Astrocyte (in vitro differentiated cells and primary cell): Measurements from ENCODE around the gene ADGRD2. TPM values are rescaled to one million over a fixed set of nuclear protein-coding genes. Genes with fewer than 3 reads are reported as not detected.

Experiments
- DNase-seq: peaks from one replicate; pipeline ENCODE4 v3.0.0-alpha.2; 2010; ENCODE audit warnings: low read depth
- FAIRE-seq: peaks from 2 replicates; lab custom pipeline; 2011; peaks lifted over from hg19 to GRCh38; lab: Jason Lieb, UNC
- H2AFZ ChIP-seq: 2 replicates; pipeline ENCODE4 v1.6.0; 2012; ENCODE audit warnings: low read depth, low read length, inconsistent platforms
- H3K27ac ChIP-seq: 2 replicates; pipeline ENCODE4 v1.5.1; 2011; ENCODE audit warnings: low read depth, low read length, inconsistent platforms
- H3K27me3 ChIP-seq: 2 replicates; pipeline ENCODE4 v1.6.0; 2011; ENCODE audit warnings: low read length, inconsistent platforms; ENCODE audit not compliant: insufficient read depth
- H3K36me3 ChIP-seq: 2 replicates; pipeline ENCODE4 v1.5.1; 2011; ENCODE audit warnings: low read length, inconsistent platforms; ENCODE audit not compliant: insufficient read depth
- H3K4me1 ChIP-seq: 2 replicates; pipeline ENCODE4 v1.5.1; 2011; ENCODE audit warnings: low read length, inconsistent platforms; ENCODE audit not compliant: insufficient read depth
- H3K4me2 ChIP-seq: 2 replicates; pipeline ENCODE4 v1.6.0; 2012; ENCODE audit warnings: low read length, inconsistent platforms
- H3K4me3 ChIP-seq: 2 replicates; pipeline ENCODE4 v1.5.1; 2011; ENCODE audit warnings: low read depth, mild to moderate bottlenecking, low read length, inconsistent platforms; ENCODE audit not compliant: insufficient read depth
- H3K79me2 ChIP-seq: 2 replicates; pipeline ENCODE4 v1.6.0; 2012; ENCODE audit warnings: mild to moderate bottlenecking, low read length, inconsistent platforms; ENCODE audit not compliant: insufficient read depth
- H3K9ac ChIP-seq: 2 replicates; pipeline ENCODE4 v1.6.0; 2012; ENCODE audit warnings: mild to moderate bottlenecking, low read length, inconsistent platforms
- H3K9me3 ChIP-seq: 2 replicates; pipeline ENCODE4 v1.5.1; 2012; ENCODE audit warnings: low read depth, mild to moderate bottlenecking, low read length, inconsistent platforms; ENCODE audit not compliant: insufficient read depth
- H4K20me1 ChIP-seq: 2 replicates; pipeline ENCODE4 v1.6.0; 2012; ENCODE audit warnings: low read length, inconsistent platforms; ENCODE audit not compliant: insufficient read depth
- H3K27ac Mint-ChIP-seq: one replicate; pipeline ENCODE4 v1.8.0; 2021; ENCODE audit warnings: mild to moderate bottlenecking, mixed read lengths; ENCODE audit not compliant: unreplicated experiment
- H3K27me3 Mint-ChIP-seq: one replicate; pipeline ENCODE4 v1.8.0; 2021; ENCODE audit warnings: low read depth, mixed read lengths; ENCODE audit not compliant: unreplicated experiment
- H3K36me3 Mint-ChIP-seq: one replicate; pipeline ENCODE4 v1.8.0; 2021; ENCODE audit warnings: low read depth, mixed read lengths; ENCODE audit not compliant: unreplicated experiment
- H3K4me1 Mint-ChIP-seq: one replicate; pipeline ENCODE4 v1.8.0; 2021; ENCODE audit warnings: low read depth, mixed read lengths; ENCODE audit not compliant: unreplicated experiment
- H3K4me3 Mint-ChIP-seq: one replicate; pipeline ENCODE4 v1.8.0; 2021; ENCODE audit warnings: mild to moderate bottlenecking, moderate library complexity, mixed read lengths; ENCODE audit not compliant: unreplicated experiment
- H3K9me3 Mint-ChIP-seq: one replicate; pipeline ENCODE4 v1.8.0; 2021; ENCODE audit warnings: mild to moderate bottlenecking, mixed read lengths; ENCODE audit not compliant: unreplicated experiment
- CTCF ChIP-seq: IDR thresholded peaks from 2 replicates; pipeline ENCODE4 v1.5.1; 2011; ENCODE audit warnings: low read depth, mild to moderate bottlenecking, inconsistent platforms, low read length, moderate library complexity; ENCODE audit not compliant: insufficient read depth
- EZH2 ChIP-seq: IDR thresholded peaks from 2 replicates; pipeline ENCODE4 v1.6.1; 2012; ENCODE audit warnings: mild to moderate bottlenecking, low read length, inconsistent platforms; ENCODE audit not compliant: insufficient read depth
- total RNA-seq: library from RNA; stranded (reverse); gene quantifications from 2 replicates; pipeline ENCODE4 v1.2.1, GENCODE V29; 2021

ADGRD2 gene
- total RNA-seq, 1 donor from 2014 or later = not detected

GRCh38 chr9:124505006-124505900, 55.0 kb downstream of the ADGRD2 start:
- FAIRE-seq (no peak), DNase-seq (no peak)
- Histone ChIP-seq H3K4me2 (peak overlapping the region; percentile 39), H3K9me3 (no peaks in the 10 kb centered on the region), H3K79me2 (no peaks in the 10 kb centered on the region), H3K4me1 (no peaks in the 10 kb centered on the region), H2AFZ (peak overlapping the region; percentile 47), H4K20me1 (no peaks in the 10 kb centered on the region), H3K36me3 (no peaks in the 10 kb centered on the region), H3K27ac (no peak overlapping the region), H3K9ac (no peak overlapping the region), H3K27me3 (peaks cover 50% of the 10 kb centered on the region), H3K4me3 (no peak overlapping the region)
- Mint-ChIP-seq H3K4me1 (peaks cover 3% of the 10 kb centered on the region), H3K27ac (peak overlapping the region; percentile 26), H3K36me3 (peaks cover 2% of the 10 kb centered on the region), H3K4me3 (no peak overlapping the region), H3K27me3 (peaks cover 42% of the 10 kb centered on the region), H3K9me3 (peaks cover 3% of the 10 kb centered on the region)
- TF ChIP-seq EZH2 (peak; percentile 96), CTCF (no peak)

- no peaks in the 10 kb centered on the region for H3K9me3 ChIP-seq
- H3K36me3 Mint-ChIP-seq = peaks cover 2% of the 10 kb centered on the region
- no peaks in the 10 kb centered on the region for H3K79me2 ChIP-seq
- FAIRE-seq (no peak), DNase-seq (no peak)
- H3K27ac Mint-ChIP-seq = no peak overlapping the region
- H3K36me3 ChIP-seq = no peaks in the 10 kb centered on the region
- H3K27ac ChIP-seq = no peak overlapping the region
- peaks cover 3% of the 10 kb centered on the region for H3K4me1 Mint-ChIP-seq
- TF ChIP-seq EZH2 = no peak
- H3K27me3 Mint-ChIP-seq = peaks cover 37% of the 10 kb centered on the region
- no peak overlapping the region for H2AFZ ChIP-seq
- no peak overlapping the region for H3K4me2 ChIP-seq
- no peak overlapping the region for H3K9ac ChIP-seq
- H3K4me1 ChIP-seq = no peaks in the 10 kb centered on the region
- H3K27me3 ChIP-seq = peaks cover 46% of the 10 kb centered on the region
- H4K20me1 ChIP-seq = no peaks in the 10 kb centered on the region
- H3K4me3 ChIP-seq = no peak overlapping the region
- H3K4me3 Mint-ChIP-seq = no peak overlapping the region
- H3K9me3 Mint-ChIP-seq = peaks cover 3% of the 10 kb centered on the region
These were observed 55.7 kb downstream of the ADGRD2 start for GRCh38 chr9:124505901-124506346.

- FAIRE-seq = no peak
- no peak for TF ChIP-seq CTCF
- no peak for TF ChIP-seq EZH2
- Histone ChIP-seq H3K27me3 (peaks cover 41% of the 10 kb centered on the region), H3K9me3 (no peaks in the 10 kb centered on the region), H3K36me3 (no peaks in the 10 kb centered on the region), H3K4me2 (no peak overlapping the region), H4K20me1 (no peaks in the 10 kb centered on the region), H3K4me3 (no peak overlapping the region), H3K4me1 (no peaks in the 10 kb centered on the region), H2AFZ (no peak overlapping the region), H3K9ac (no peak overlapping the region), H3K79me2 (no peaks in the 10 kb centered on the region), H3K27ac (no peak overlapping the region)
- DNase-seq = no peak
- Mint-ChIP-seq H3K27me3 (peaks cover 35% of the 10 kb centered on the region), H3K36me3 (no peaks in the 10 kb centered on the region), H3K27ac (peak overlapping the region; percentile 7), H3K4me3 (no peak overlapping the region), H3K4me1 (peaks cover 3% of the 10 kb centered on the region), H3K9me3 (peaks cover 3% of the 10 kb centered on the region)
These were observed 56.2 kb downstream of the ADGRD2 start for GRCh38 chr9:124506433-124506832.
